GM21619 (cell line): ENCODE data around the gene SYT6.
"Not testable (repeated sequence)": the region's sequence is repeated elsewhere in the genome, so short reads cannot be mapped to it uniquely, and the experiment has no call there.

ENCODE experiments used
- ATAC-seq: cut with Tn5 transposase; IDR thresholded peaks from one replicate; pipeline ENCODE4 v1.9.1; 2021; ENCODE audit not compliant: unreplicated experiment

SYT6 gene

DNA sequence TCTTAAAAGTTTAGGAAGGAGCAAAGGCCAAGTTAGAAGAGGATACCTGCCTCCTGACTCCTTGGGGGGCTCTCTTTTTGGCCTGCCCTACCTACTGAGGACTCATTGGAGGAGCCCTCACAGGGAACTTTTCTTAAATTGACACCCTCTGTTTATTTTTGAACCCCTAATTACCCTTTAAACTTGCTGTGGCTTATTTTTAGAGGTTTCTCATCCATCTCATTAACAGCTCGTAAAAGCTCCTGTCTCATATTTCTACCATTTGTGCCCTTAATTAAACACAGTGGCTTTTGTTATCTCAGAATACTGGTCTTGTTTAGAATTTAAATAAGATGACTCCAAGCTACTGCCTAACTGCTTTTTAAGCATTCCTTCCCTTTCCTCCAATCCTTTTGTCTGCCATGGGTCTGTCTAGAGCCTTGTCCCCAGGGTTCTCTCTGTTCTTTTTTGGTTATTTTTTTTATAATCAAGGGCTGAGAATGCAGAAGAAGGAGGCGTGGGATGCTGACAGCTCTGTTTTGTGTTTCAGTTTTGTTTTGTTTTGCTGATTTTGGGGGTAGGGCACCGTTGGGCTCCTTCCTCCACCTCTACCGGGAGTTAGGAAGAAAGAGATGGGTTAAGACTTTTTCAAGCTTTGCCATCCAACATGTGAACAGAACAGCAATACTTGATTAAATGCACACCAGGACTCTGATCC, 78.0 kb downstream of the SYT6 start:
- no peak for ATAC-seq

- no peak for ATAC-seq
These were observed 78.6 kb downstream of the SYT6 start for GRCh38 chr1:114075105-114075504.

GRCh38 chr1:114072246-114072645, 81.4 kb downstream of the SYT6 start:
- no peak for ATAC-seq

DNA sequence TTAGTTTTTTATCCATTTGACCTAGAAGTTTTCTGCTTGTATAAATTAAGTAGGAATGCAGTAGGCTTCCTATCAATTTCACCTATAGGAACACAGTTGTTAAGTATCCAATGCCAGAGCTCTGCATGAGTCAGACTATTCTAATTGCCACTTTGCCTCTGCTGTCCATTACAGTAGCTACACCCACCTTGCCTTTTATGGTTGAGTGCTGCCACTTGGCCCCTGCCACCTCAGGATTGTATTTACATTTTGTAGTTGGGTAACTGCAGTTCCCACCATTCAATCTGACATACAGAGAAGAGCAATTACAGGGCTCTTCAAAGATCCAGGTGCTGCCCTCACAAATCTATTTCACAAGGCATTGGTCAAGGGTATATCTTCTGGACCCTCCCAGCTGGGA, 83.9 kb downstream of the SYT6 start:
- not testable (repeated sequence) for ATAC-seq

DNA sequence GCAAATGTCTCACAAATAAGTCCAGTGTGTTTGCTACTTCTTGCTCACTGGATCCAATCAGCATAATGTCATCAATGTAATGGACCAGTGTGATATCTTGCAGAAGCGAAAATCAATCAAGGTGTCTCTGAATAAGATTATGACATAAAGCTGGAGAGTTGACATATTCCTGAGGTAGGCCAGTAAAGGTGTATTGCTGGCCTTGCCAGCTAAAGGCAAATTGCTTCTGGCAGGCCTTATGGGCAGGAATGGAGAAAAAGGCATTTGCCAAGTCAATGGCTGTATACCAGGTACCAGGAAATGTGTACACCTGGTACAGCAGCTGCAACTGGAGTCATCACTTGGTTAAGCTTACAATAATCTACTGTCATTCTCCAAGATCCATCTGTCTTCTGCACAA, 85.0 kb downstream of the SYT6 start:
- ATAC-seq = not testable (repeated sequence)

DNA sequence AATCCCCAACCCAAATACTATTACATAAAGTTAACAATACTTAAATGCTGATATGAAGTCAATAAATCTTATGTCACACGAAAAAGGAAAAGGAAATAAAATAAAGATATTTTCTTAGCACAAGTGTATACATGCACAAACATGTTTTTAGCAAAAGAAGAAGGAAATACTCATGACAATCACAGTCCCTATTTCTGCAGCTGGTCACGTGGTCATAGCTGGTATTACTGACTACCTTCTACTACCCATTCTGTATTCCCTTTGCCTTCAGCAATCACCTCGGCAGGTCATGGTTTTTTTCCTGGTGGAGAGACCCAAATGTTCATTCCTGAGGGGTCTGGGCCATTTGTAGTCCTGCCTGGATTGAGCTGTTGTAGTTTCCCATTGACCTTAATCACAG, 88.0 kb downstream of the SYT6 start:
- not testable (repeated sequence) for ATAC-seq

DNA sequence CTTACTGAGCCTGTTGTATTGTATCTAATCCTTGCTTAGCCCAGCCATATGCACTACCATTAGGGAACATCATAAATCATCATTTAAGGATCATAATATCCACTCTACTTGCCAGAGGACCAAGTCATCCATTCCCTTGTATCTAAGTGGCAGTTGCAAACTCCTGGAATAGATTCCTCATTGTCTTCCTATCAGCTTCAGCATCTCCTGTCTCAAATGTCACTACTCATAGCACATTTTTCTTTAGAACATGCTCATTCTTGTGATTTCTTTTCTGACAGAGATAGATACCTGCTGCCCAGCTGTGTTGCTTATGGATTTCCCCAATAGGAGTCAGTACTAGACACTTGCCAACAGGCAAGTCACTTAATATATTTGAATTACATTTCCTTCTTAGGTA, 90.1 kb downstream of the SYT6 start:
- ATAC-seq = no peak

DNA sequence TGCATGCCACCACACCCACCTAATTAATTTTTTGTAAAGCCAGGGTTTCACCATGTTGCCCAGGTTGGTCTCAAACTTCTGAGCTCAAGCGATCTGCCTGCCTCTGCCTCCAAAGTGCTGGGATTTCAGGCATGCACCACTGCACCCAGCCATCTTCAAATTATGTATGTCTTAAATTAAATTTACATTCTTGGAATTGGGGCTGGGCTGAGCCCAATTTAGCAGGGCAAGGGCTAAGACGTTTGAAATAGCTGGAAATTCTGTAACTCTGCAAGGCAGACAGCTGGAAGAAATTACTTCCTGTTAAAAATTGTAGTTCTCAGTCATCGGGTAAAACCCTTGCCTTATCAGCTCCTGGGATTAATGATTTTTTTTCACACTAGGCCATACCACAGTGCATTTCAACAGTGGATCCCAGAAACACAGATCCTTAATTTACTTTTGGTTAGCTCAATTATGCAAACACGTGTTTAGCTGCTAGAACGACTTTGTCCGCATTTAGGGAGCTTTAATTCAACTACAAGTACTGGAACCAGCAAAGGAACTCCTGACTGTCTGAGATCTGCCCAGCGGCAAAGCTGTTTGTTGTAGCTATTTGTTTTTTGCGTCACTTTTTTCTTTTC, 91.1 kb downstream of the SYT6 start:
- no peak for ATAC-seq

GRCh38 chr1:114061121-114061830, 92.4 kb downstream of the SYT6 start:
- ATAC-seq = no peak

DNA sequence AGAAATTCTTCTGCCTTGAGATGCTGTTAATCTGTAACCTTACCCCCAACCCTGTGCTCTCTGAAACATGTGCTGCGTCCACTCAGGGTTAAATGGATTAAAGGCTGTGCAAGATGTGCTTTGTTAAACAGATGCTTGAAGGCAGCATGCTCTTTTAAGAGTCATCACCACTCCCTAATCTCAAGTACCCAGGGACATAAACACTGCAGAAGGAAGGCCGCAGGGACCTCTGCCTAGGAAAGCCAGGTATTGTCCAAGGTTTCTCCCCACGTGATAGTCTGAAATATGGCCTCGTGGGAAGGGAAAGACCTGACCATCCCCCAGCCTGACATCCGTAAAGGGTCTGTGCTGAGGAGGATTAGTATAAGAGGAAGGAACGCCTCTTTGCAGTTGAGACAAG, 95.4 kb downstream of the SYT6 start:
- not testable (repeated sequence) for ATAC-seq

GRCh38 chr1:114054148-114054547, 99.5 kb downstream of the SYT6 start:
- ATAC-seq = no peak

DNA sequence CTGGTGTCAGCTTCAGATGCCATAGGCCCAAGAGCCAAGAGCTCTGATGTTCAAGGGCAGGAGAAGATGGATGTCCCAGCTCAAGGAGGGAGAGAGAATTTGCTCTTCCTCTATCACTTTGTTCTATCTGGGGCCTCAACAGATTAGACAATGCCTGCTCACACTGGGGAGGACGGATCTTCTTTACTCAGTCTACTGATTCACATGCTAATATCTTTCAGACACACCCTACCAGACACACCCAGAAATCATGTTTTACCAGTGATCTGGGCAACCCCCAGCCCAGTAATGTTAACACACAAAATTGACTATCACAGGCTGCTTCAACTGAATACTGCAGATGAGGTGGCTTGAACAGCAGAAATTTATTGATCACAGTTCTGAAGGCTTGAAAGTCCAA, 105.4 kb downstream of the SYT6 start:
- ATAC-seq = no peak

- ATAC-seq = no peak
These were observed 110.1 kb downstream of the SYT6 start for GRCh38 chr1:114043548-114043947.

DNA sequence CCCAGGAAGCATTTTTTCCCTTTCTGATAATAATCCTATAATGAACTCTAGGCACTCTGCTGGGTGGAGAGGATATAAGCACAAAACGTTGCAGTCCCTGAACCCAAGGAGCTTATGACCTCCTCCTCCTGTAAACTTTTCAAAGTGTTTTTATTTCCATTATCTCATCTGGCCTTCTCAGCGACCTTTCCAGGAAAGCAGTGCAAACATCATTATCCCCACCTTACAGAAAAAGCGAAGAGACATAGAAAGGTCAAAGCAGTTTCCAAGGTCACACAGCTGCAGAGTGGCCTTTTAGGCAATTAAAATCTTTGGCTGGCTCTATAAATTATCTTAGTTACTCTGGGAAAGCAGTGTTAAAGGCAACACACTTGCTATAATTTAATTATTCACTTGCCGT, 110.6 kb downstream of the SYT6 start:
- ATAC-seq = no peak

GRCh38 chr1:114040273-114041015, 113.2 kb downstream of the SYT6 start:
- ATAC-seq = no peak
